Measurements from ENCODE around the gene NHSL2. TPM values are rescaled to one million over a fixed set of nuclear protein-coding genes. Genes with fewer than 3 reads are reported as not detected.
"Not testable (repeated sequence)": the region's sequence is repeated elsewhere in the genome, so short reads cannot be mapped to it uniquely, and the experiment has no call there.

The NHSL2 gene
- total RNA-seq, 1 donor from 2014 or later: 13.0 TPM

DNA sequence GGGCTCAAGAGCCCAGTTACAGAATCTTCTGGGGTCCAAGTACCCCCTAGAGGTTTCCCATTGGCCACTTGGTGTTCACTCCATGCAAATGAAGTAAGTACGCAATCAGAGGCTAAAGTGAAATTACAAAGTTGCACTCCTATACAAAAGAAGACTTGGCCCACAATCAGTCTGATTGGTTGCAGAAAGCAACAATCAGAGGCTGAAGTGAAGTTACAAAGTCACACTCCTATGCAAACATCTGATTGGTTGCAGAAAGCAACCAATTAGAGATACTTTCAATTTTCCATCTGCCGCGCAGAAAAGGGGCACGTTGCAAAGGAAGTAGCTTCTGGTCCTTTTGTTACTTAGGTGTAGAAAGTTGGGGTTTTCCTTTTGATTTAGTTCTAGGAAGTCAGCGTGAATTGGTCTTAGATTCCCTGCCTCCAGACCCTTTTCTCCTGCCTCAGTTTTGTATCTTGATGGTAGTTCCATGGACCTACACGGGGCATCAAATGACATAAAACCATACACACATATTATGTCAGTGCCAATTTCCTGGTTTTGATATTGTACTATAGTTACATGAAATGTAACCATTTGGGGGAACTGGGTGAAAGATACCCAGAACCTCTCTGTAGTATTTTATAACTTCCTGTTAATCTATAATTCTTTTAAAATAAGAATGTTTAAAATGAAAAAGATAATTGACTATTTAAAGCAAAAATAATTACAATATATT lies 258.5 kb downstream of the NHSL2 start:
- Histone ChIP-seq H3K36me3 (ENCODE audit: insufficient read depth, low read length) (no peaks in the 10 kb centered on the region), H3K27ac (ENCODE audit: low read depth, low read length) (no peak overlapping the region), H3K4me1 (ENCODE audit: insufficient read depth, low read length) (no peaks in the 10 kb centered on the region), H3K79me2 (ENCODE audit: insufficient read depth, low read length) (no peaks in the 10 kb centered on the region), H3K9me3 (ENCODE audit: insufficient read depth, low read depth, low read length) (no peaks in the 10 kb centered on the region), H3K4me3 (ENCODE audit: insufficient read depth, low read depth, low read length) (no peak overlapping the region), H3K27me3 (ENCODE audit: insufficient read depth, low read length) (no peaks in the 10 kb centered on the region), H4K20me1 (ENCODE audit: insufficient read depth, low read length) (no peaks in the 10 kb centered on the region), H3K9ac (ENCODE audit: low read length) (no peak overlapping the region), H3K4me2 (ENCODE audit: low read length) (no peak overlapping the region), H2AFZ (ENCODE audit: low read depth, low read length) (no peak overlapping the region)
- H3K27me3 Mint-ChIP-seq (ENCODE audit: low read depth, unreplicated experiment): peaks cover 4% of the 10 kb centered on the region
- H3K4me1 Mint-ChIP-seq (ENCODE audit: low read depth, unreplicated experiment): no peaks in the 10 kb centered on the region
- no peak overlapping the region for H3K4me3 Mint-ChIP-seq (ENCODE audit: unreplicated experiment)
- H3K9me3 Mint-ChIP-seq (ENCODE audit: unreplicated experiment): peaks cover 3% of the 10 kb centered on the region
- DNase-seq (ENCODE audit: low read depth) (no peak), FAIRE-seq (peak; percentile 94)
- TF ChIP-seq, protein P1, sequence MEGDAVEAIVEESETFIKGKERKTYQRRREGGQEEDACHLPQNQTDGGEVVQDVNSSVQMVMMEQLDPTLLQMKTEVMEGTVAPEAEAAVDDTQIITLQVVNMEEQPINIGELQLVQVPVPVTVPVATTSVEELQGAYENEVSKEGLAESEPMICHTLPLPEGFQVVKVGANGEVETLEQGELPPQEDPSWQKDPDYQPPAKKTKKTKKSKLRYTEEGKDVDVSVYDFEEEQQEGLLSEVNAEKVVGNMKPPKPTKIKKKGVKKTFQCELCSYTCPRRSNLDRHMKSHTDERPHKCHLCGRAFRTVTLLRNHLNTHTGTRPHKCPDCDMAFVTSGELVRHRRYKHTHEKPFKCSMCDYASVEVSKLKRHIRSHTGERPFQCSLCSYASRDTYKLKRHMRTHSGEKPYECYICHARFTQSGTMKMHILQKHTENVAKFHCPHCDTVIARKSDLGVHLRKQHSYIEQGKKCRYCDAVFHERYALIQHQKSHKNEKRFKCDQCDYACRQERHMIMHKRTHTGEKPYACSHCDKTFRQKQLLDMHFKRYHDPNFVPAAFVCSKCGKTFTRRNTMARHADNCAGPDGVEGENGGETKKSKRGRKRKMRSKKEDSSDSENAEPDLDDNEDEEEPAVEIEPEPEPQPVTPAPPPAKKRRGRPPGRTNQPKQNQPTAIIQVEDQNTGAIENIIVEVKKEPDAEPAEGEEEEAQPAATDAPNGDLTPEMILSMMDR (IDR thresholded peaks at IDR 0.05; ENCODE audit: insufficient read depth, low read depth, low read length): no peak
- no peak for TF ChIP-seq EZH2 (IDR thresholded peaks at IDR 0.05; ENCODE audit: insufficient read depth, low read length)
- H3K27ac Mint-ChIP-seq (ENCODE audit: unreplicated experiment): no peak overlapping the region
- no peaks in the 10 kb centered on the region for H3K36me3 Mint-ChIP-seq (ENCODE audit: low read depth, unreplicated experiment)

DNA sequence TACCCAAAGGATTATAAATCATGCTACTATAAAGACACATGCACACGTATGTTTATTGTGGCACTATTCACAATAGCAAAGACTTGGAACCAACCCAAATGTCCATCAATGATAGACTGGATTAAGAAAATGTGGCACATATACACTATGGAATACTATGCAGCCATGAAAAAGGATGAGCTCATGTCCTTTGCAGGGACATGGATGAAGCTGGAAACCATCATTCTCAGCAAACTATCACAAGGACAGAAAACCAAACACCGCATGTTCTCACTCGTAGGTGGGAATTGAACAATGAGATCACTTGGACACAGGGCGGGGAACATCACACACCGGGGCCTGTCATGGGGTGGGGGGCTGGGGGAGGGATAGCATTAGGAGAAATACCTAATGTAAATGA lies 265.6 kb downstream of the NHSL2 start:
- H3K4me3 ChIP-seq (ENCODE audit: insufficient read depth, low read depth, low read length); H3K79me2 ChIP-seq (ENCODE audit: insufficient read depth, low read length); H3K27me3 Mint-ChIP-seq (ENCODE audit: low read depth, unreplicated experiment); DNase-seq (ENCODE audit: low read depth); H3K27ac Mint-ChIP-seq (ENCODE audit: unreplicated experiment); H3K4me1 ChIP-seq (ENCODE audit: insufficient read depth, low read length); H3K36me3 Mint-ChIP-seq (ENCODE audit: low read depth, unreplicated experiment); H2AFZ ChIP-seq (ENCODE audit: low read depth, low read length); H3K4me1 Mint-ChIP-seq (ENCODE audit: low read depth, unreplicated experiment); H3K27me3 ChIP-seq (ENCODE audit: insufficient read depth, low read length); H3K9me3 ChIP-seq (ENCODE audit: insufficient read depth, low read depth, low read length); FAIRE-seq; H4K20me1 ChIP-seq (ENCODE audit: insufficient read depth, low read length); H3K9ac ChIP-seq (ENCODE audit: low read length); H3K4me2 ChIP-seq (ENCODE audit: low read length); H3K27ac ChIP-seq (ENCODE audit: low read depth, low read length); H3K9me3 Mint-ChIP-seq (ENCODE audit: unreplicated experiment); H3K36me3 ChIP-seq (ENCODE audit: insufficient read depth, low read length); H3K4me3 Mint-ChIP-seq (ENCODE audit: unreplicated experiment): not testable (repeated sequence)

DNA sequence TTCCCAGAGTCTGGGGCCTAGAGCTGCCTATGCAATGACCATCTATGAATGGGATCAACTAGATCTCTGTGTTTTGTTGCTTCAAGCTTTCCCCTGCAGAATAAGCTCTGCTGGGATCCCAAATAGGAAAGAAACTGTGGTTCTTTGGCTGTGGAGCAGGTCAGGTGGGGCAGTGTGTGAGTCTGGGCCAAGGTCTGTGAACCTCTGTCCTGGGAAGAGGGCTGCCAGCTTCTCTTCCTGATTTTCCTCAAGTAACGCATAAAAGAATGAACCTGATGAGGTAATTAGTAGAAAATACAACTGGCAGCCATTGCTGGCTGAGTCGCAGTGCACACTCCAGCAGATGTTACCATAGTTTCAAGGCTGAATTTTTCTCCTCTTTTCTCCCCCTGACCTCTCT lies 266.3 kb downstream of the NHSL2 start:
- H3K4me2 ChIP-seq (ENCODE audit: low read length): no peak overlapping the region
- H3K4me1 ChIP-seq (ENCODE audit: insufficient read depth, low read length): peaks cover 6% of the 10 kb centered on the region
- H3K4me1 Mint-ChIP-seq (ENCODE audit: low read depth, unreplicated experiment): no peaks in the 10 kb centered on the region
- no peak overlapping the region for H3K9ac ChIP-seq (ENCODE audit: low read length)
- H3K79me2 ChIP-seq (ENCODE audit: insufficient read depth, low read length): peaks cover 4% of the 10 kb centered on the region
- no peaks in the 10 kb centered on the region for H4K20me1 ChIP-seq (ENCODE audit: insufficient read depth, low read length)
- H3K36me3 Mint-ChIP-seq (ENCODE audit: low read depth, unreplicated experiment): peaks cover 3% of the 10 kb centered on the region
- FAIRE-seq: no peak
- no peak overlapping the region for H3K4me3 ChIP-seq (ENCODE audit: insufficient read depth, low read depth, low read length)
- no peak overlapping the region for H3K27ac ChIP-seq (ENCODE audit: low read depth, low read length)
- TF ChIP-seq, protein P1 (IDR thresholded peaks at IDR 0.05; ENCODE audit: insufficient read depth, low read depth, low read length): no peak
- TF ChIP-seq EZH2 (IDR thresholded peaks at IDR 0.05; ENCODE audit: insufficient read depth, low read length): no peak
- H3K27ac Mint-ChIP-seq (ENCODE audit: unreplicated experiment): no peak overlapping the region
- H3K9me3 Mint-ChIP-seq (ENCODE audit: unreplicated experiment): peaks cover 3% of the 10 kb centered on the region
- H3K27me3 Mint-ChIP-seq (ENCODE audit: low read depth, unreplicated experiment): no peaks in the 10 kb centered on the region
- H3K4me3 Mint-ChIP-seq (ENCODE audit: unreplicated experiment): no peak overlapping the region
- H3K36me3 ChIP-seq (ENCODE audit: insufficient read depth, low read length): no peaks in the 10 kb centered on the region
- H3K27me3 ChIP-seq (ENCODE audit: insufficient read depth, low read length): no peaks in the 10 kb centered on the region
- H2AFZ ChIP-seq (ENCODE audit: low read depth, low read length): no peak overlapping the region
- DNase-seq (ENCODE audit: low read depth): no peak
- H3K9me3 ChIP-seq (ENCODE audit: insufficient read depth, low read depth, low read length): no peaks in the 10 kb centered on the region
